Posterior cingulate gyrus (tissue), 11 donors: ENCODE data around the gene TTLL13.

Experiments
- DNase-seq, 10 donors: peaks; one replicate each; pipeline versions ENCODE4 v3.0.0 to v3.0.0-alpha.2; 2020 to 2021; ENCODE audit warnings: mixed read lengths in 3 of 10
- intact Hi-C: fragments of 100-400 bp; cut with DNase I; formaldehyde crosslinking; loops from one replicate; pipeline ENCODE4 v1.15.1; 2023

TTLL13 gene

GRCh38 chr15:90213818-90214204 lies 35.5 kb upstream of the TTLL13 start:
- DNase-seq, result peak in 1 of 10 donors; percentile 64

DNA sequence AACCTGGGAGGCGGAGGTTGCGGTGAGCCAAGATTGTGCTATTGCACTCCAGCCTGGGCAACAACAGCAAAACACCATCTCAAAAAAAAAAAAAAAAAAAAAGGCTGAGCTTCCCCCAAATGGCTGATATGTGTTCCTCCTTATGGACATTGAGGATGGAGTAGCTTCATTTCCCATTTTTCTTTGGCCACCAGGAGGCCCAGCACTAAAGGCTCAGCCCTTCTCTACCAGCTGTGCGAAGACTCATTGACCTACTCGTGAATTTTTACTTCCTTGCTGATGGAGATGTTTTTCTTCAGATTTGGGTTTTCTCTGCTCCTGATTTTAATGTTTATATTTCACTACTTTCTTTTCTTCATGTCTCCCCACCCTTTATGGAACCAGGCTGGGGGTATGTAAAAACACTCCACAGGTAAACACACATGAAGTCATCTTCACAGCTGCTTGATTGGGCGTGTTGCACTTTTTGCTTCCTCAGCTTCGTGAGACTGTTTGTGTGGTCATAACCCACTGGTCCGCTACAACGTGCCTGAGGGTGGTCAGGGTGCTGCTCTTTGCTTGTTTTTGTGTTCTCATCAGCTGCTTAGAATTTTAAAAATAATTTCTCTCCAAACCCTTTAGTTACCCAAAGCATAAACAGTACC lies 34.7 kb upstream of the TTLL13 start:
- peak in 1 of 10 donors; percentile 32 for DNase-seq
- intact Hi-C loops, result no loop called here

More at GRCh38 chr15:90213818-90214204, 35.5 kb upstream of the TTLL13 start:
- intact Hi-C loops, result no loop called here

GRCh38 chr15:90217671-90218394 lies 31.5 kb upstream of the TTLL13 start:
- DNase-seq, result peak in 1 of 10 donors; percentile 53
- intact Hi-C loops, result no loop called here

DNA sequence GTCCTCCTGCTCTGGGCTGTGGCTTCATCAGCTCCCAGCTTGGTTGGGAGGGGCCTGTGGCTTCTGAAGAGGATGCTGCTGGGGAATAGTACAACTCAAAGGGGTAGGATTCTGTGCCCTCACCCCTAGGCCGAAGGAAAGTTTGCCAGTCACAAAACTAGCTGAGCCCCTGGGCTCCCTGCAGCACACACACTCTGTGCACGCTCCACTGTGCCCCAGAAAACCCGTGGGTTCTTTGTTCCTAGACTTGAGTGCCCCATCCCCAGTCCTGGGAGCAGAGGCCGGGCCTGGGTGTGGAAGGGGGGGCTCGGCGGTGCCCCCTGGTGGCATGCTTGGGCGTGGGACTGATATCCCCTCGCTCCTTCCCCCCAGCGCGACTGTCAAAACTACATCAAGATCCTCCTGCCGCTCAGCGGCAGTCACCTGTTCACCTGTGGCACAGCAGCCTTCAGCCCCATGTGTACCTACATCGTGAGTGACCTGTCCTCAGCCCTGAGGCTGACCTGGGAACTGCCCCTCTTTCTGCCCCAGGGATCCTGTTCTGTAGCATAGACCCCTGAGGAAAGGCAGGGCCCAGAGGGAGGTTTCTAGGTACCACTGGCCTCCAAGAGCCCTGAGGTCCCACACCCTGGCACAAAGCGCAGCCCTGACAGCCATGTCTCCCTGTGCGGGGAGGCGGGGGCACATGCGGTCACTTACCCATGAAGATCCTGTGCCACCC lies 29.8 kb upstream of the TTLL13 start:
- intact Hi-C loops, result no loop called here
- peak in 4 of 10 donors; percentile 30 to 86 (median 84) for DNase-seq

- peak; percentile 64 to 97 (median 75) for DNase-seq
- intact Hi-C loops, result no loop called here
Measured at GRCh38 chr15:90221246-90221900, 28.0 kb upstream of the TTLL13 start.

DNA sequence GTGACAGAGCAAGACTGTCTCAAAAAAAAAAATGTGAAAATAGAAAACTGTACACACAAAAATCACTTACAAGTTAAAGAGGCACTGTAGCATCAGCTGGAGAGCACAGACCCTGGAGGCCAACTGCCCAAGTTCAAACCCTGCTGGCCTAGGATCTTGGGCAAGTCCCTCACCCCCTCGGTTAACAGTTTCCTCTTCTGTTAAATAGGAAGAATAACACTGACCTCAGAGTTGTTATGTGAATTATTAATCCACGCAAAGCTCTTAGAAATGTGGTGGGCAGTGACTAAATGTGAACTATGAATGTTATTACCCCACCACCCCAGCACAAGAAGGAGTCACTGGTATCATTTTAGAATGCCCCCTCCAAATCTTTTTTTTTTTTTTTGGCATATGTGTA lies 26.8 kb upstream of the TTLL13 start:
- intact Hi-C loops, result no loop called here
- no peak for DNase-seq

DNA sequence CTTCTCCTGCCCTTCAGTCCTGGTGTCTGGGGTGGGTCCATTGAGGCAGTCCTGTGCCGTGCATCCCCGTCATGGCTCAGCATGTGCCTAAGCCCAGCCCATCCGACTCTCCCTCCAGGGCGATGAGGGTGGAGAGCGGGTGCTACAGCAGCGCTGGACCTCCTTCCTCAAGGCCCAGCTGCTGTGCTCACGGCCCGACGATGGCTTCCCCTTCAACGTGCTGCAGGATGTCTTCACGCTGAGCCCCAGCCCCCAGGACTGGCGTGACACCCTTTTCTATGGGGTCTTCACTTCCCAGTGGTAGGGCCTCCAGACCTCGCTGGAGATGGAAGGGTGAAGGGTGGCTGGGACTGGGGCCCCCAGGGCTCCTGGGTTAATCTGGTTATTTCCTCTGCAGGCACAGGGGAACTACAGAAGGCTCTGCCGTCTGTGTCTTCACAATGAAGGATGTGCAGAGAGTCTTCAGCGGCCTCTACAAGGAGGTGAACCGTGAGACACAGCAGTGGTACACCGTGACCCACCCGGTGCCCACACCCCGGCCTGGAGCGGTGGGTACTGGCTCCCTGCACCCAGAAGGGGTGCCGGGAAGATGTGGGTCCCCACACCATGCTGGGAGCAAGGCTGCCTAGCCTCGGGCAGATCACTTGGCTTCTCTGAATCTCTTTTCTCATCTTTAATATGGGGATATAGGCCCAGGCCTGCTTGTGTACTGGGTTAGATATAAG lies 25.8 kb upstream of the TTLL13 start:
- peak in 1 of 10 donors; percentile 68 for DNase-seq
- intact Hi-C loops, result no loop called here

- intact Hi-C loops, result no loop called here
- DNase-seq, result peak in 1 of 10 donors; percentile 84
Measured at GRCh38 chr15:90225047-90225446, 24.3 kb upstream of the TTLL13 start.

DNA sequence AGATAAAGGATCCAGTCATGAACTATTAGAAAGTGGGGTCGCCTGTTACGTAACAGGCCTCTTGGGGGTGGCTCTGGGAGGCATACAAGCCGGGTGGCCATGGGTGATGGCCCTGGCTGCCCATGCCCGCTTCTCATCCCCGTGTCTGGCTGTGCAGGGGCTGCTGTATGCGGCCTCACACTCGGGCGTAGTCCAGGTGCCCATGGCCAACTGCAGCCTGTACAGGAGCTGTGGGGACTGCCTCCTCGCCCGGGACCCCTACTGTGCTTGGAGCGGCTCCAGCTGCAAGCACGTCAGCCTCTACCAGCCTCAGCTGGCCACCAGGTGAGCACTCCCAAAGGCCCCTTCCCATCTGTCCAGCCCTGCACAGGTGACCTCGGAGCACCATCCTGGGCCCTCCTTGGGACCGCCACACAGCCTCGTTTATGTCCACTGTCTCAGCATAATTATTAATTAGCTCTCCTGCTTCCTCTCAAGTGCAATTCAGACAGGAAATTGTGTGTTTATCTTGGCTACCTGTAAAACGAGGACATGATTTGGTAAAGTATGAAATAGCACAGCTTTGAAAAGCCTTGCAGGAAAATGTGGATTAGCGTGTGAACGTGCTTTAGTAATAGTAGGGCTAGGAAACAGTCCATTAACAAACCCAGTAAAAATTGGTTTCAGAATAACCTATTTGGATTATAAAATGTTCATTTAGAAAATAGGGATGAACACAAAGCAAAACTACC lies 23.7 kb upstream of the TTLL13 start:
- DNase-seq, result no peak
- intact Hi-C loops, result no loop called here

GRCh38 chr15:90227336-90227735 lies 22.0 kb upstream of the TTLL13 start:
- intact Hi-C loops, result no loop called here
- no peak for DNase-seq

- intact Hi-C loops, result no loop called here
- no peak for DNase-seq
Measured at GRCh38 chr15:90227816-90228772, 21.3 kb upstream of the TTLL13 start.

- intact Hi-C loops, result no loop called here
- DNase-seq, result no peak
Measured at GRCh38 chr15:90228960-90229359, 20.4 kb upstream of the TTLL13 start.

- intact Hi-C loops, result loop anchor here (5.0 kb wide), 1 partner anchor 37 kb away; the partner anchor contains the start of gene NGRN
Measured at GRCh38 chr15:90230071-90230494, 19.3 kb upstream of the TTLL13 start.

GRCh38 chr15:90230610-90231009 lies 18.7 kb upstream of the TTLL13 start:
- intact Hi-C loops, result loop anchor here (5.0 kb wide), 1 partner anchor 37 kb away; the partner anchor contains the start of gene NGRN
- DNase-seq, result no peak

More at GRCh38 chr15:90230071-90230494, 19.3 kb upstream of the TTLL13 start:
- peak in 6 of 10 donors; percentile 29 to 90 (median 51) for DNase-seq

DNA sequence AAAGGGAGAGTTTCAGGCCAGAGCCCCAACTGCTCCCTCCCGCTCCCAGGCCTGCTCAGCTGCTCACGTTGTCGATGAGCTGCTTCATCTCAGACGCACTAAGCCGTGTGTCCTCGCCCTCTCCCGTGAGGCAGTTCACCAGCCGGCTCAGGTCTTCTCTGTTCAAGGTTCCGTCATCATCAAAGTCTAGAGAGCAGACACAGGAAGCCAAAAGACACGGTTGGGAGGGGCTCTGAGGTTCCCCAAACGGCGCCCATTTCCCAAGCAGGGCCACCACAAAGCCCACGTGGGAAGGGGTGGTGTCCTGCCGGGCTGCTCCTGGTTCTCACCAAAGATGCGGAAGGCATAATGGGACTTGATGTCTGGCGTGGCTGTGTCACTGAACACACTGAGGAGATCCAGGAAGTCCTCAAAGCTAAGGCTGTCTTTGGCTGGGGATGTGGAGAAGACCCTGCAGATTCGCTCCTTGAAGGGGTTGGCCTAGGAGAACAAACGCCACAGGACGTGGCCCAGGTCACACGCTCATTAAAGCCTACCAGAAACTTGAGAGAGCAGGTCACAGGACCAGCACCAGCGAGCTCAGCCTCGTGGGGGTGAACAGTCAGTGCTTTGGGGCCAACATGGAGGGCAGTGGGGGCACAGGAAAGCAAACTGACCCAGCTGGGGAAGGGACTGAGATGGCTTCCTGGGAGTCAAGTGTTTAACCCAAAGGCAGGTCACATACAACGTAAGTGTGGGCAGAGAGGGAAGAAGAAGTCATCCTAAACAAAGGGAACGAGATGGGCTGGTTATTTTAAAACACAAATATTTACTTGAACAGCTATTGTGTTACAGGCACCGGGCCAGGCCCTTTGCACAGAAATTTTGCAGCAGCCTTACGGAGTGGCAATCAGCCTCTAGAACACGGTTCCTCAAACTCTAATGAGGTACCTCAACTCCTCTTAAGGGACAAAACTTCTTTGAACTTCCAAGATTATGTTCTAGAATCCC lies 18.0 kb upstream of the TTLL13 start:
- intact Hi-C loops, result loop anchor here (5.0 kb wide), 1 partner anchor 36 kb away; the partner anchor contains the start of gene NGRN
- DNase-seq, result peak in 2 of 10 donors; percentile 31 to 86

GRCh38 chr15:90232196-90232595 lies 17.2 kb upstream of the TTLL13 start:
- intact Hi-C loops, result loop anchor here (5.0 kb wide), 1 partner anchor 35 kb away; the partner anchor contains the start of gene NGRN
- no peak for DNase-seq

GRCh38 chr15:90232941-90233386 lies 16.4 kb upstream of the TTLL13 start:
- intact Hi-C loops, result loop anchor here (5.0 kb wide), 1 partner anchor 34 kb away; the partner anchor contains the start of gene NGRN

More at GRCh38 chr15:90232941-90233386, 16.4 kb upstream of the TTLL13 start:
- DNase-seq, result no peak
